NCI-H2196 (cell line): ENCODE measurements around the gene IL18.
"Not testable (repeated sequence)": the region's sequence is repeated elsewhere in the genome, so short reads cannot be mapped to it uniquely, and the experiment has no call there.

Experiments used
- DNase-seq: peaks from one replicate; lab custom pipeline; 2025; ENCODE audit not compliant: unreplicated experiment; lab: John Stamatoyannopoulos, UW

The IL18 gene

DNA sequence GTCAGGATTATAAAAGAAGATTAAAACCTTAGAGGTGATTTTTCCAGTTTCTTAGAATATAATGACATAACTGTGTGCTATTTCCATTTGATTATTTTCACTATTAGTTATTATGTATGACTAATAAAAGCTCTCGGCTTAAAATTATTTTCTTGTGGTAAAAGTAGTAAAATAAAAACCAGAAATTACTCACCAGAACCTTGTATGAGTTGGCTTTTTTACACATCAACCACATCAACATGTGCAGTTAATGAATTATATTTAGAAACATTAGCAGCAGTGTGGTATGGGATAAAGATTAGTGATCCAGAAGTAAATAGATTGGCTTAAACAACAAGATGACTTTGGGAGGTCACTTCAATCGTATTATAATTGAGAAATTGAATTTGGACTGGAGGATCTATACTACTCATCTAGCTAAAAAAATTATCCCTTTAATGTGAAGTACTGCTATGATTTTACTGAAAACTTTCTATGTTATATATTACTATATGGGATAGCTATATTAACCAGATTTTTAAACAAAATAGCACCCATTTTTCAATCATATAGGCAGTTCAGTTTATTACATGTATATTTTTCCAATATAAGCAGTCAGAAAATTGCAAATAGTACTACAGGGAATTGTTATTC lies 8.6 kb upstream of the IL18 start:
- no peak for DNase-seq

DNA sequence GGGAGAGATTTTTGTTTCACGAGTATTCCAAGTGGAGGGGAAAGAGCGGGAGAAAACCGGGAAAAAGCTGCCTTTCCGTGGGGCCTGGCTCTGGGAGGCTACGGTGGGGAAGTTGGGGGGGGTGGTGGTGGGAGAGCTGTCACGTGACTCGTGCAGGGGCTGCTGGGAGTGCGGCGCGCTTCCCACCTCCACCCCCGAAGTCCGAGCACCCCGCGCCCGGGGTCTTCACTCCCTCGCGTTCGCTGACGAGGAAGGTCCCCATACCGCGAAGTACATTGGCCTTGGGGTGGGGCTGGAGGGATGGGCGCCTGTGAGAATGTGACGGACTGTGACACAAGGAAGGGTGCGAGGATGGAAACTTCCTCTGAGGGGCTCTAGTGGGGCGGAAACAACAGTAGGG lies 3.3 kb upstream of the IL18 start, which contains the start of gene TEX12:
TEX12 (plus strand) TSS at position 228 of the 400 bp plus-strand sequence. CDS start 1,897 bp downstream, outside the sequence.
- DNase-seq = no peak

DNA sequence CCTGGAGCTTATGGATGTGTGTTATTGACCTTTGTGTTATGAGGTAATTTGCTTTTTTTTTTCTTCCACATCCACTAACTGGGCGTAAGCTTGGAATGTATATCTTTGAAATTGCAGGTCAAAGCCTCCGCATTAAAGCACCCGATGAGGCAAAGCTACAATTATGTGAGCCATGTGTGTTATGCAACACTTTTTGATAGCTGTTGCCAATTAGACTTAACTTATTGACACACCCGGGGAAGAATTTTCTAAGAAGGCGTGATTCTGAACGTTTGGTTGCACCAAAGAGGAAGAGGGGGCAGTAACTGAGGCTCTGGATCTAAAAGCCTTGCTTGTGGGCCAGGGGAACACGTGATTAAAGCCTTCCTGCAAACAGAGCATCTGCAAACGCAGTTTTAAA lies 2.7 kb upstream of the IL18 start:
- DNase-seq = no peak

- no peak for DNase-seq
Observed at GRCh38 chr11:112165049-112165448, 1.2 kb upstream of the IL18 start.

DNA sequence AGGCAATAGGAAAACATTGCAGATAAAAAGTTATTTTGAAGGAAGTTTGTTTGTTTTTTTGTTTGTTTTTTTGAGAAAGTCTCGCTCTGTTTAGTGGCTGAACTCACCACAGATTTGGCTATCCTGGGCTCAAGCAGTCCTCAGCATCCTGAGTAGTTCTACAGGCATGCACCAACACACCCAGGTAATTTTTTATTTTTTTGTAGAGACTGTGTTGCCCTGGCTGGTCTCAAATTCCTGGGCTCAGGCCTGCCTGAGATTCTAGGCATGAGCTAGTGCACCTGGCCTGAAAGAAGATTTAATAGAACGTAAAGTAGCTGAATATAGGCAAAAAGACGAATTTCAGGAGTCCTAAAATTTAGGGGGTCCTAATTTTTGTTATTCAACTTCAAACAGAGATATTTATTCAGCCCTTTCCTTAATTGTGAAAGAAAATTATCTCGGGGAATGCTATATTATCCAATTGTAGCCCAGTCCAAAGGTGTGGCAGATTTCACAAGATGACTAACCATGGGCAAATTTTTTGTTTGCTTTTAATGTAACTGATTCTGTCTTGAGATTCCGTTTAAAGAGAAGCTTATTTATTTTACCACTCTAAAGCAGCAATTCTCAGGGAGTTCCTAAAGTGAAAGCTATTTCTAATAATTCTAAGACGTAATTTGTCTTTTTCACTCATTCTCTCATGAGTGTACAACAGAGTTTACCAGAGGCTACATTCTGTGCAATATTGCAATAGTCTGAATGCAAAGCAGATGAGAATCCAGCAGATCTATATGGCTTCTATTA lies 940 bp downstream of the IL18 start:
- DNase-seq = no peak

DNA sequence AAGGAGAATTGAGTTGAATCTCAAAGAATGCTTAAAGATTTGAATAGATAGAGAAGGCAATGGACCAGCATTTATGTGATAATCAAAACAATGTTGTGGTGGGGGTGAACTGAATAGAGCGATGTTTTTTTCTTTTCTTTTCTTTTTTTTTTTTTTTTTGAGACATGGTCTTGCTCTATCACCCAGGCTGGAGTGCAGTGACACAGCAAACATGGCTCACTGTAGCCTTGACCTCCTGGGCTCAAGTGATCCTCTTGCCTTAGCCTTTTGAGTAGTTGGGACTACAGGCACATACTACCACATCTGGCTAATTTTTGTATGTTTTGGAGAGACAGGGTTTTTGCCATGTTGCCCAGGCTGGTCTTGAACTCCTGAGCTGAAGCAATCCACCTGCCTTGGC lies 1.7 kb downstream of the IL18 start:
- not testable (repeated sequence) for DNase-seq

DNA sequence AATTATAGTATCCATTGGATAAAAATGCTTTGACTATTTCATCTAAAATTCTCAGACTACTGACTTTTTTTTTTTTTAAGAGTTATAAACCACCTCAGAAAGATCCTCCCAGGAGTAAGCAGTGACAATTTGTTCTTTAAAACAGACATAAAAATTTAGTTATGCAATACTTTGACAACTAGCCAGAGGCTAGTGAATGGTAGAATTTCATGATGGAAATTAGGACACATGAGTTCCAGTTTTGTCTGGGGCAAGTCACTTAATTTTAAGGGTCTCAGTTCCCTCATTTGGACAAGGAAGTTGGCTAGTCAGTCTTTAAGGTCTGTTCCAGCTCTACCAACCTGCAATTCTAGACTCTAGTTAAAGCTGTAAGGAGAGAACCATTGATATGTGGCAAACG lies 2.9 kb downstream of the IL18 start:
- DNase-seq = no peak

DNA sequence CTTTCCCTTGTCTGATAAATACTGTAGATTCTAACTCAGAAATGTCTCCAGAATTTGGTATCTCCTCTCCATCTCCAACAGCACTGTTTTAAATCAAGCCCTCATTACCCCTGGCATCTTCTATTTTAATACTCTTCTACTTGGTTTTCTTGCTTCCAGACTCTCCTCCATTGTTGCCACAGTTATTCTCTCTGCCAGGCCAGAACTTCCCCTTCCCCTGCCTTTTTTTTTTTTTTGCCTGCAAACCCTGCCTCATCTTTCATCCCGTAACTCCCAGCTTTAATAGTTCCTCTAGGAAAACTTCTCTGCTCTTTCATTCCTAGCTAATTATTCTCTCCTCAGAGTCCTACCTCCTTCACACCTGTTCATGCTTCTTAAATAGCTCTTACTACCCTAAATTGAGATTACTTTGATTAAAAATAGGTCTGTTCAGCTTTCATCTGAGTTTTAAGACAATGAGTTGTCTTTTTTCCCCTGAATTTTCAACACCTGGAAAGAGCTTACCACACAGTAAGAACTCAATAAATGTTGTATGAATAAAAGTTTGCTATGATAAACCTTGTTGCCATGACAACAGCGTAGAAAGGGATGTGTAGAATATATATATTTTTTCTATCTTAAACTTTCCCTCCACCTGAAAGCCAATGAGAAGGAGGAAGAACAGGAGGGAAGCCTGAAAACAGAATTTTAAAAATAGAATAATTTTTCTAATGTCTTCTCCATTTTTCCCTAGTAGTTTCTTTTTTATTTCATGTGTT lies 3.6 kb downstream of the IL18 start:
- DNase-seq = no peak

DNA sequence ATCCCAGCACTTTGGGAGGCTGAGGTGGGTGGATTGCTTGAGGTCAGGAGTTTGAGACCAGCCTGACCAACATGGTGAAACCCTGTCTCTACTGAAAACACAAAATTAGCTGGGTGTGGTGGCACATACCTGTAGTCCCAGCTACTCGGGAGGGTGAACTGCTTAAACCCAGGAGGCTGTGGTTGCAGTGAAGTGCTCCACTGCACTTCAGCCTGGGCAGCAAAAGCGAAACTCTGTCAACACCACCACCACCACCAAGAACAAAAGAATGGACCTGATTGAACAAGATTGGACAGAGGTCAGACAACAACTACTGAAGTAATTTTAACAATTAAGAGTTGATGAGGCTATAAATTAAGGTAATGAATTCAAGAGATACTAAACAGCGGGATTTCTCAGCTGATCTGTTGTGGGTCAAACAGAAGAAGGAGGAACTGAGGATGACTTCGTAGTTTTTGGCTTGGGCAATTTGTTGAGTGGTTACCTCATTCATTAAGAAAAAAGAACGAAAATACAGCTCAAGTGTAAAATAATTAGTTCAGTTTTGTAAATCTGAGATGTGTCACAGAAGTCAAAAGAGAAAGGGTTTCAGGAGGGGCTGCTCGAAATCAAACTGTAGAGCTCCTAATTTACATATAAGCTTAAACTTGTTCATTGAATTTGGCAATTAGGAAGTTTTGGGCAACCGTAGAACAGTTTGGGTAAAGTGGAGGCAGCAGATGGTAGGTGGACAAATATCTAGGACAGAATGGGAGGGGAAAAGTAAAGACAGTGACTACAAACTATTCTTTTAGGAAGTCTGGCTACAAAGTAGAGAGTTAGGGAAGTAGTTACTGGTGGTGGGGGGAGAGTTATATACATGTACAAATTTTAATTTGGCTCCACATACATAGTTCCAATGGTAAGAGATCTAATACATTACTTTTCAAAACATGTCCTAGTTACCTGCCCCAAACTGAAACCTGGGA lies 4.5 kb downstream of the IL18 start:
- no peak for DNase-seq

- DNase-seq = peak; percentile 44
Observed at GRCh38 chr11:112156956-112157766, 6.7 kb downstream of the IL18 start.

DNA sequence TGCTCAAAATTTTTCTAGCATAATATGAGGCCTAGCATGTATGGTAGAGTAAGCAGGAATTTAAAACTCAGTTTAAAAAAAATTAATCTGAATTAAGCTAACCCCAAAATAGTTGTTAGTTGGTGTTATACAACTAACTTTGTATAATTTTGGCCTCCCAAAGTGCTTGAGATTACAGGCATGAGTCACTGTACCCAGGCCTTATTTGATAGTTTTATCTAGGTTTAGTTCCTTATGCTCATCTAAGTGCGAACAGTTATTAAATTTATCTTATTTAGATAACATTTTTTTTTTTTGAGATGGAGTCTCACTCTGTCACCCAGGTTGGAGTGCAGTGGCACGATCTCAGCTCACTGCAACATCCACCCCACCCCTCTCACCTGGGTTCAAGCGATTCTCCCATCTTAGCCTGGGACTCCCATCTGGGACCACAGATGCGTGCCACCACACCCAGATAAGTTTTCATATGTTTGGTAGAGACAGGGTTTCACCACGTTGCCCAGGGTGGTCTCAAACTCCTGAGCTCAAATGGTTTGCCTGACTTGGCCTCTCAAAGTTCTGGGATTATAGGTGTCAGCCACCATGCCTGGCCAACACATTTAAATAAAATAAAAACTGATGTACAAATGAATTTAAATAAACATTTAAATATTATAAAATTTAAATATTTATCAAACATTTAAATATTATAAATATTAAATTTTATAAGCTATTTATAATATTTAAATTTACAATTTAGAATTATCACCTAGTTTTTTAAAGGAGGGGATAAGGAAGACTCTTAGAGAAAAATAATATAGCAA lies 7.5 kb downstream of the IL18 start:
- DNase-seq = no peak

DNA sequence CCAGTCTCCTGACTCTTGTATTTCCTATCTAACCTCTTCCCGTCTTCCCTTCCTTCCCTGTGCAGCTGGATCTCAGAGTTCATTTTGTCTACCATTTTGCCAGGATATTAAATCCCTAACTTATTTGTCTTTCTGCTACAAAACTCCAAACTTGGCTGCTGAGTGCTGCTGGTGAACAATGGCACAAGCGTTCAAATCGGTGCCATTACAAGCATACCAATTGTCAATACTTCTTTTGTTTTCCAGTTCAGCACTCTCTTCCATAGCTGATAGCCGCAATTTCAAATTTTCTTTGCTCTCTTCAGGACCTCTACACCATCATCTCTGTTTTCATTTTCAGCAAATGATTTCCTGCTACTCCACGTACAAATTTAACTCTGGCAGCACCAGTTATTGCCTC lies 13.4 kb downstream of the IL18 start:
- no peak for DNase-seq

DNA sequence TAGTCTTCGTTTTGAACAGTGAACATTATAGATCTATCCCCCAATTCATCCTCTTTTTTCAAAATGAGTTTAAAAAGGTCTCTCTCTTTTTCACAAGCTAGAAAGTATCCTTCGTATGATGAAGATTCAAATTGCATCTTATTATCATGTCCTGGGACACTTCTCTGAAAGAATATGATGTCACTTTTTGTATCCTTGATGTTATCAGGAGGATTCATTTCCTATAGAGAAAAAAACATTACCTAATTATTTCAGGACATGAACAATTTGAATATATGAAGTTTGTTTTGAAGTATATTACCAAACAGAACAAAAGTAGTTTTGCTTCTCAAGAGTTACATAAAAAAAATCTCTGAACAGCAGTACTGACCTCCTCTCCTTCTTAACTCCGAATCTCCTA lies 20.3 kb downstream of the IL18 start:
- no peak for DNase-seq

DNA sequence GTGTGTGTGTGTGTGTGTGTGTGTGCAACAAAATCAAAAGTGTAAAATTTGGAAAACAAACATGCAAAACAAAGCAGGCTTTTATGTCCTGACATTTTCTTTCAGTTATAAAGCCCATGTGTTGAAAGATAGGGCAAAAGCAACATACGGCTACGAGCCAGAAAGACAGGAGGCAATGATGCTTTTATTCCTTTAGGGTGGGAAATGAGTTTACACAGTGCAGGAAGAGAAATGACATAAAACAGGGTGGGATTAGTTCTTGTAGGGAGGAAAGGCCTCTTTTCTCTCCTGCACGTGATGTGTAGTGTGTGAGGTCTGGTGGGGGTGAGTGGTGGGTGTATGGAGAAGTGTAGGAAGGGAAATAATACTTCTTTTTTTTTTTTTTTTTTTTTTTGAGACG lies 29.4 kb downstream of the IL18 start:
- DNase-seq = no peak

DNA sequence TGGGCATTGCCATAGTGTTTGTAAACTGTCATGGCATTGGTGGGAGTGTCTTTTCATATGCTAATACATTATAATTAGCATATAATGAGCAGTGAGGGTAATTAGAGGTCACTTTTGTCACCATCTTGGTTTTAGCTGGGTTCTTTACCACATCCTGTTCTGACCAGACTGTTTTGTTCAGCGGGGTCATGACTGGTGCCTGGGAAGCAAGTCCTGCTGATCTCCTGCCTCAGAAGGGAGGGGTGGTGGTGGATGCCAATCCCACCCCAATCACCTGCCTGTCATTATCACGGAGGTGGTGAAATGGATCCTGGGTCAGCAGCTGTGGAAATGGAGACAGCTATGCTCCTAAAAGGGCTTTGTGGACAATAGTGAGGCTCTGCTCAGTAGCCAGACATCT lies 31.2 kb downstream of the IL18 start:
- DNase-seq = no peak

DNA sequence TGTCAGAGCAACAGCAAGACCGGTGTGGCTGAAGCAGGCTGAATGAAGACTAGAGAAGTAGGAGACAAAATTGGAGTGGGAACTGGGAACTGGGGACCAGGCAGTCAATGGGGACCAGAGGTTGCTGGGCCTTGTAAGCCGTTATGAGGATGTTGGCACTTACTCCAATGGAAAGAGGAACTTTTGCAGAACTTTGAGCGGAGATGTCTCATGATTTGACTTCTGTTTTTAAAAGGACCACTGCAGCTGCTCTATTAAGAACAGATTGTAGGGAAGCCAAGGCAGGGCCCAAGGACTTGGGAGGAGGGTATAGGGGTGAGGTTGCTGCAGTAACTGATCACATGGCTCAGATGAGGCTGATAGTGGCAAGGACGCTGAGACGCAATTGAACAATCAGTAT lies 34.2 kb downstream of the IL18 start:
- DNase-seq = no peak

GRCh38 chr11:112128483-112129121 lies 35.3 kb downstream of the IL18 start:
- DNase-seq = peak; percentile 84

GRCh38 chr11:112127056-112127455 lies 36.8 kb downstream of the IL18 start:
- no peak for DNase-seq

- DNase-seq = no peak
Observed at GRCh38 chr11:112123129-112123528, 40.8 kb downstream of the IL18 start.
